HCT116 (cell line): ENCODE results near the gene MRPS33. TPM values are rescaled to one million over a fixed set of nuclear protein-coding genes. Genes with fewer than 3 reads are reported as not detected.

Source experiments
- ATAC-seq: fragments of 200-7000 bp; cut with Tn5 transposase; 2 replicates; pipeline ENCODE4 v1.9.1; 2020; ENCODE audit warnings: mild to moderate bottlenecking, moderate library complexity
- BruUV-seq: library from RNA; stranded (reverse); fragments of 400-500 nt; replicated peaks from 2 replicates; lab custom pipeline; 2021; lab: Mats Ljungman, UMichigan
- CTCF ChIA-PET: fragments of 300-600 bp; sonication (Branson Sonifier 250); formaldehyde crosslinking; loops from one replicate; lab custom pipeline; 2021; ENCODE audit warnings: antibody characterized with exemption; lab: Charles Lee
- POLR2A ChIA-PET: fragments of 300-600, 350-600 bp; sonication (Branson Sonifier 250); formaldehyde crosslinking; loops from one replicate; lab custom pipeline; 2021; ENCODE audit warnings: antibody characterized with exemption; lab: Charles Lee
- RAD21 ChIA-PET, 2 experiments: fragments of 300-600 bp; sonication (Branson Sonifier 250); formaldehyde crosslinking; loops; one replicate each; lab custom pipeline; 2023; ENCODE audit warnings: low total read pairs in 2 of 2; ENCODE audit not compliant: uncharacterized antibody in 2 of 2, unreplicated experiment in 2 of 2, low non-redundant PET in 1 of 2; lab: Charles Lee
- DNase-seq: peaks from one replicate; pipeline ENCODE4 v3.0.0-alpha.2; 2010; ENCODE audit warnings: low read depth, low spot score
- H2AFZ ChIP-seq: fragments of 200-600 bp; shearing (Covaris generic), sonication (generic); 2 replicates; pipeline ENCODE4 v1.6.1; 2017; ENCODE audit warnings: low read depth, mixed run types, mixed read lengths, antibody characterized with exemption, low read length; ENCODE audit not compliant: poor library complexity, severe bottlenecking
- H3K27ac ChIP-seq: 2 replicates; pipeline ENCODE4 v1.5.1; 2012; ENCODE audit warnings: low read depth, low read length
- H3K27me3 ChIP-seq: fragments of 200-600 bp; sonication (generic); 2 replicates; pipeline ENCODE4 v1.6.1; 2016; ENCODE audit warnings: mixed run types, low read length, mixed read lengths; ENCODE audit not compliant: insufficient read depth
- H3K36me3 ChIP-seq, 2 experiments: fragments of 200-500 bp in 1 of 2; fragments of 200-600 bp in 1 of 2; sonication (Bioruptor generic) in 1 of 2; sonication (generic) in 1 of 2; 2 replicates each; pipeline versions ENCODE4 v1.5.1 to v1.6.1; 2014 to 2016; ENCODE audit warnings: low read length in 2 of 2, inconsistent platforms in 1 of 2, mixed read lengths in 1 of 2, mixed run types in 1 of 2; ENCODE audit not compliant: insufficient read depth in 2 of 2, control insufficient read depth in 1 of 2
- H3K4me1 ChIP-seq, 2 experiments: fragments of 200-600 bp in 1 of 2; sonication (generic) in 1 of 2; 2 replicates each; pipeline versions ENCODE4 v1.5.1 to v1.6.1; 2012 to 2017; ENCODE audit warnings: low read length in 2 of 2, inconsistent platforms in 1 of 2, mild to moderate bottlenecking in 1 of 2, mixed read lengths in 1 of 2, mixed run types in 1 of 2, moderate library complexity in 1 of 2; ENCODE audit not compliant: insufficient read depth in 2 of 2, control insufficient read depth in 1 of 2
- H3K4me2 ChIP-seq: fragments of 200-600 bp; sonication (generic); 2 replicates; pipeline ENCODE4 v1.6.1; 2017; ENCODE audit warnings: mixed run types, low read length, mixed read lengths
- H3K4me3 ChIP-seq, 2 experiments: fragments of 200-600 bp in 1 of 2; sonication (generic) in 1 of 2; replicated peaks in 1 of 2; 2 replicates each; pipeline ENCODE4 v1.5.1; 2011 to 2016; ENCODE audit warnings: low read length in 2 of 2, control low read depth in 1 of 2, low read depth in 1 of 2, mild to moderate bottlenecking in 1 of 2, mixed read lengths in 1 of 2, mixed run types in 1 of 2
- H3K79me2 ChIP-seq: fragments of 200-600 bp; sonication (generic); 2 replicates; pipeline ENCODE4 v1.6.1; 2017; ENCODE audit warnings: mild to moderate bottlenecking, mixed run types, low read length, moderate library complexity, mixed read lengths; ENCODE audit not compliant: insufficient read depth
- H3K9ac ChIP-seq: fragments of 200-600 bp; sonication (generic); 2 replicates; pipeline ENCODE4 v1.6.1; 2016; ENCODE audit warnings: low read length, mixed read lengths
- H3K9me2 ChIP-seq: fragments of 200-600 bp; sonication (generic), shearing (Covaris generic); 2 replicates; pipeline ENCODE4 v1.6.1; 2017; ENCODE audit warnings: mixed run types, mild to moderate bottlenecking, moderate library complexity; ENCODE audit not compliant: insufficient read depth
- H3K9me3 ChIP-seq, 2 experiments: fragments of 200-500 bp in 1 of 2; fragments of 200-600 bp in 1 of 2; sonication (Bioruptor generic) in 1 of 2; sonication (generic) in 1 of 2; 2 replicates each; pipeline ENCODE4 v1.6.1; 2014 to 2017; ENCODE audit warnings: low read length in 2 of 2, mixed read lengths in 2 of 2, inconsistent platforms in 1 of 2, low read depth in 1 of 2, mild to moderate bottlenecking in 1 of 2, mixed run types in 1 of 2, moderate library complexity in 1 of 2; ENCODE audit not compliant: control insufficient read depth in 1 of 2, insufficient read depth in 1 of 2
- H4K20me1 ChIP-seq: fragments of 200-600 bp; sonication (generic), shearing (Covaris generic); 2 replicates; pipeline ENCODE4 v1.6.1; 2017; ENCODE audit warnings: mixed run types, mild to moderate bottlenecking, moderate library complexity; ENCODE audit not compliant: insufficient read depth
- CBX3 ChIP-seq: IDR thresholded peaks from 2 replicates; pipeline ENCODE4 v1.6.1; 2012; ENCODE audit warnings: low read depth
- EGR1 ChIP-seq: IDR thresholded peaks from 2 replicates; pipeline ENCODE4 v1.6.1; 2012; ENCODE audit warnings: low read depth
- ELF1 ChIP-seq: IDR thresholded peaks from 2 replicates; pipeline ENCODE4 v1.6.1; 2012; ENCODE audit warnings: low read depth, borderline replicate concordance
- JUND ChIP-seq: IDR thresholded peaks from 2 replicates; pipeline ENCODE4 v1.6.1; 2012
- POLR2A ChIP-seq: IDR thresholded peaks from 2 replicates; pipeline ENCODE4 v1.7.0; 2011; ENCODE audit warnings: borderline replicate concordance; ENCODE audit not compliant: insufficient read depth, insufficient read length; ENCODE audit errors: extremely low read depth
- POLR2AphosphoS5 ChIP-seq: IDR thresholded peaks from 2 replicates; pipeline ENCODE4 v1.6.1; 2011; ENCODE audit warnings: mild to moderate bottlenecking, low read depth, low read length, moderate library complexity
- RAD21 ChIP-seq: IDR thresholded peaks from 2 replicates; pipeline ENCODE4 v1.6.1; 2012; ENCODE audit warnings: low read depth, mild to moderate bottlenecking
- SIN3A ChIP-seq: IDR thresholded peaks from 2 replicates; pipeline ENCODE4 v1.6.1; 2012; ENCODE audit warnings: low read depth
- SP1 ChIP-seq: IDR thresholded peaks from 2 replicates; pipeline ENCODE4 v1.6.1; 2012; ENCODE audit warnings: low read depth
- SRF ChIP-seq: IDR thresholded peaks from 2 replicates; pipeline ENCODE4 v1.6.1; 2012; ENCODE audit warnings: low read depth
- TCF7L2 ChIP-seq: IDR thresholded peaks from 2 replicates; pipeline ENCODE4 v1.7.0; 2011; ENCODE audit warnings: borderline replicate concordance, inconsistent platforms; ENCODE audit not compliant: insufficient read depth, insufficient read length; ENCODE audit errors: extremely low read depth
- ZFX ChIP-seq: fragments of 450-650 bp; IDR thresholded peaks from 2 replicates; pipeline ENCODE4 v1.6.1; 2017
- ZNF274 ChIP-seq: fragments of 200-500 bp; sonication (Bioruptor generic); IDR thresholded peaks from 2 replicates; pipeline ENCODE4 v1.6.1; 2014; ENCODE audit warnings: mild to moderate bottlenecking, low read depth, low read length, inconsistent platforms
- intact Hi-C: fragments of 100-400 bp; cut with micrococcal nuclease; formaldehyde crosslinking; loops from 2 replicates; pipeline ENCODE4 v1.10.0; 2022
- total RNA-seq: library from RNA; stranded (reverse); gene quantifications from one replicate; pipeline ENCODE4 v1.2.1, GENCODE V29; 2021; ENCODE audit not compliant: unreplicated experiment
- TF ChIP-seq, protein P1 (sequence below): IDR thresholded peaks from 2 replicates; pipeline ENCODE4 v1.6.1; 2012
- TF ChIP-seq, protein P2 (sequence below): IDR thresholded peaks from 2 replicates; pipeline ENCODE4 v1.6.1; 2012
- TF ChIP-seq, protein P3 (sequence below): IDR thresholded peaks from 2 replicates; pipeline ENCODE4 v1.6.1; 2012; ENCODE audit warnings: low read depth
- TF ChIP-seq, protein P4 (sequence below): IDR thresholded peaks from 2 replicates; pipeline ENCODE4 v1.6.1; 2011; ENCODE audit warnings: mild to moderate bottlenecking, low read length, moderate library complexity; ENCODE audit not compliant: insufficient replicate concordance; ENCODE audit errors: extremely low read depth

The MRPS33 gene
- total RNA-seq, 1 experiment from 2014 or later, result 77.3 TPM

DNA sequence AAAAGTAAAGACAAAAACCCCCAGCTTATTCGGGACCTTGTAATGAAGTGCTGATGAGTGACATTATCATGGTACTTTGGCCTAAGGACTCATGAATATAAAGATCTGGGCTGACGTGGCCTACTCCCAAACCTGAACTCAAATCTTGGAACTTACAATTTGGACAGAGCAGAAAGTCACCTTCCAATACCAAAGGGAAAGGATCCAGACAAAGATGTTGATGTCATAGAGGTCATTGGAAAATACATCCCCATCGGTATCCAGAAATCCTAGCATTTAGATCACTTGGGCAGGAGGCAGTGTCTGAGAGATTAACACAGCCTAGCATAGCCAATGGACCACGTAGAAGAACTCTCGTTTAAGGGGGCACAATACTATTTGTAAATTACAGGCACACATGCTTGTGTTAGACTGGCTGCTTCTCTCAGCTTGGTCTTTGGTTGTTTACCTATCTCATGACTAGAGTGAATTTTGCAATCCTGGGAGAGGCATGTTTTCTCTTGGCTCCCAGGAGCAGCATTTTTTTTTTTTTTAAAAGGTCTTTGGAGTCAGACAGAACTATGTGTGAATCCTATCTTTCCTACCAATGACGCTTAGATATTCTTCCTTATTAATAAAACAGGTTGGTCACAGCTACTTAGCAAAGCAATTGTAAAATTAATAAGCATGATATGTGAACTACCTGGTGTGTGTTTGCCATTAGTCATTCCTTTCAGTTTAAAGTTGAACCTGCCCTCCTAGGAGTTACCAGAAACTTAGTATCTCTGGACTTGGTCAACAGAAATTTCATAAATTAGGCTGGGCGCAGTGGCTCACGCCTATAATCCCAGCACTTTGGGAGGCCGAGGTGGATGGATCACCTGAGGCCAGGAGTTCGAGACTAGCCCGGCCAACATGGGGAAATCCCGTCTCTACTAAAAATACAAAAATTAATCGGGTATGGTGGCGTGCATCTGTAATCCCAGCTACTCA is 27.8 kb upstream of the MRPS33 start:
- Histone ChIP-seq H3K4me2 (no peak overlapping the region), H3K36me3 (no peaks in the 10 kb centered on the region), H2AFZ (no peak overlapping the region), H3K4me3 (no peak overlapping the region), H3K9me3 (no peaks in the 10 kb centered on the region), H3K9me2 (no peaks in the 10 kb centered on the region), H3K27ac (no peak overlapping the region), H3K79me2 (no peaks in the 10 kb centered on the region), H3K9ac (no peak overlapping the region), H3K27me3 (0 out of 2 replicates have a peak, but pooled peaks cover 3% of the 10 kb centered on the region), H3K4me1 (no peaks in the 10 kb centered on the region), H4K20me1 (no peaks in the 10 kb centered on the region)
- intact Hi-C loops, result no loop called here
- no peak for DNase-seq
- CTCF ChIA-PET, result no interaction called here
- POLR2A ChIA-PET, result no interaction called here
- TF ChIP-seq ELF1 (no peak), ZFX (no peak), SRF (no peak), RAD21 (no peak), ZNF274 (no peak), SP1 (no peak), JUND (no peak), CBX3 (no peak), SIN3A (no peak), POLR2AphosphoS5 (no peak), EGR1 (no peak), TCF7L2 (no peak), POLR2A (no peak)
- TF ChIP-seq, protein P1, sequence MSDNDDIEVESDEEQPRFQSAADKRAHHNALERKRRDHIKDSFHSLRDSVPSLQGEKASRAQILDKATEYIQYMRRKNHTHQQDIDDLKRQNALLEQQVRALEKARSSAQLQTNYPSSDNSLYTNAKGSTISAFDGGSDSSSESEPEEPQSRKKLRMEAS, result no peak
- TF ChIP-seq, protein P2, sequence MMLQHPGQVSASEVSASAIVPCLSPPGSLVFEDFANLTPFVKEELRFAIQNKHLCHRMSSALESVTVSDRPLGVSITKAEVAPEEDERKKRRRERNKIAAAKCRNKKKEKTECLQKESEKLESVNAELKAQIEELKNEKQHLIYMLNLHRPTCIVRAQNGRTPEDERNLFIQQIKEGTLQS, result no peak
- TF ChIP-seq, protein P3, sequence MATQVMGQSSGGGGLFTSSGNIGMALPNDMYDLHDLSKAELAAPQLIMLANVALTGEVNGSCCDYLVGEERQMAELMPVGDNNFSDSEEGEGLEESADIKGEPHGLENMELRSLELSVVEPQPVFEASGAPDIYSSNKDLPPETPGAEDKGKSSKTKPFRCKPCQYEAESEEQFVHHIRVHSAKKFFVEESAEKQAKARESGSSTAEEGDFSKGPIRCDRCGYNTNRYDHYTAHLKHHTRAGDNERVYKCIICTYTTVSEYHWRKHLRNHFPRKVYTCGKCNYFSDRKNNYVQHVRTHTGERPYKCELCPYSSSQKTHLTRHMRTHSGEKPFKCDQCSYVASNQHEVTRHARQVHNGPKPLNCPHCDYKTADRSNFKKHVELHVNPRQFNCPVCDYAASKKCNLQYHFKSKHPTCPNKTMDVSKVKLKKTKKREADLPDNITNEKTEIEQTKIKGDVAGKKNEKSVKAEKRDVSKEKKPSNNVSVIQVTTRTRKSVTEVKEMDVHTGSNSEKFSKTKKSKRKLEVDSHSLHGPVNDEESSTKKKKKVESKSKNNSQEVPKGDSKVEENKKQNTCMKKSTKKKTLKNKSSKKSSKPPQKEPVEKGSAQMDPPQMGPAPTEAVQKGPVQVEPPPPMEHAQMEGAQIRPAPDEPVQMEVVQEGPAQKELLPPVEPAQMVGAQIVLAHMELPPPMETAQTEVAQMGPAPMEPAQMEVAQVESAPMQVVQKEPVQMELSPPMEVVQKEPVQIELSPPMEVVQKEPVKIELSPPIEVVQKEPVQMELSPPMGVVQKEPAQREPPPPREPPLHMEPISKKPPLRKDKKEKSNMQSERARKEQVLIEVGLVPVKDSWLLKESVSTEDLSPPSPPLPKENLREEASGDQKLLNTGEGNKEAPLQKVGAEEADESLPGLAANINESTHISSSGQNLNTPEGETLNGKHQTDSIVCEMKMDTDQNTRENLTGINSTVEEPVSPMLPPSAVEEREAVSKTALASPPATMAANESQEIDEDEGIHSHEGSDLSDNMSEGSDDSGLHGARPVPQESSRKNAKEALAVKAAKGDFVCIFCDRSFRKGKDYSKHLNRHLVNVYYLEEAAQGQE, result no peak
- TF ChIP-seq, protein P4, sequence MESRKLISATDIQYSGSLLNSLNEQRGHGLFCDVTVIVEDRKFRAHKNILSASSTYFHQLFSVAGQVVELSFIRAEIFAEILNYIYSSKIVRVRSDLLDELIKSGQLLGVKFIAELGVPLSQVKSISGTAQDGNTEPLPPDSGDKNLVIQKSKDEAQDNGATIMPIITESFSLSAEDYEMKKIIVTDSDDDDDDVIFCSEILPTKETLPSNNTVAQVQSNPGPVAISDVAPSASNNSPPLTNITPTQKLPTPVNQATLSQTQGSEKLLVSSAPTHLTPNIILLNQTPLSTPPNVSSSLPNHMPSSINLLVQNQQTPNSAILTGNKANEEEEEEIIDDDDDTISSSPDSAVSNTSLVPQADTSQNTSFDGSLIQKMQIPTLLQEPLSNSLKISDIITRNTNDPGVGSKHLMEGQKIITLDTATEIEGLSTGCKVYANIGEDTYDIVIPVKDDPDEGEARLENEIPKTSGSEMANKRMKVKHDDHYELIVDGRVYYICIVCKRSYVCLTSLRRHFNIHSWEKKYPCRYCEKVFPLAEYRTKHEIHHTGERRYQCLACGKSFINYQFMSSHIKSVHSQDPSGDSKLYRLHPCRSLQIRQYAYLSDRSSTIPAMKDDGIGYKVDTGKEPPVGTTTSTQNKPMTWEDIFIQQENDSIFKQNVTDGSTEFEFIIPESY, result no peak
- no peak for ATAC-seq
- BruUV-seq, result no TSS peak
- RAD21 ChIA-PET, result no interaction called here
